KBM-7 (cell line): ENCODE results near the gene CAMSAP1.

Source experiments
- DNase-seq: peaks from one replicate; pipeline ENCODE4 v3.0.0-alpha.2; 2015
- in situ Hi-C: fragments of 300-500 bp; cut with MboI; formaldehyde crosslinking; loops from 2 replicates; pipeline ENCODE4 v1.14.3; 2020; ENCODE audit warnings: low sequenced_read_pairs, low pct_unique_long_range_greater_than_20kb, mixed read lengths

CAMSAP1 gene

GRCh38 chr9:135887585-135888050, 19.7 kb downstream of the CAMSAP1 start:
- in situ Hi-C loops, result no loop called here
- peak; percentile 94 for DNase-seq

GRCh38 chr9:135887021-135887507, 20.3 kb downstream of the CAMSAP1 start:
- in situ Hi-C loops, result no loop called here
- peak; percentile 93 for DNase-seq

GRCh38 chr9:135886147-135886981, 21.0 kb downstream of the CAMSAP1 start:
- no peak for DNase-seq
- in situ Hi-C loops, result no loop called here

- no peak for DNase-seq
- in situ Hi-C loops, result no loop called here
These were observed 22.1 kb downstream of the CAMSAP1 start for GRCh38 chr9:135885100-135885853.

GRCh38 chr9:135884328-135885035, 22.9 kb downstream of the CAMSAP1 start:
- in situ Hi-C loops, result no loop called here
- no peak for DNase-seq

GRCh38 chr9:135883410-135884089, 23.8 kb downstream of the CAMSAP1 start:
- in situ Hi-C loops, result no loop called here
- DNase-seq, result no peak

- DNase-seq, result no peak
- in situ Hi-C loops, result no loop called here
These were observed 25.3 kb downstream of the CAMSAP1 start for GRCh38 chr9:135882011-135882410.

GRCh38 chr9:135880438-135880837, 26.9 kb downstream of the CAMSAP1 start:
- no peak for DNase-seq
- in situ Hi-C loops, result no loop called here

GRCh38 chr9:135879619-135880018, 27.7 kb downstream of the CAMSAP1 start:
- in situ Hi-C loops, result no loop called here
- DNase-seq, result no peak

- DNase-seq, result no peak
- in situ Hi-C loops, result no loop called here
These were observed 28.1 kb downstream of the CAMSAP1 start for GRCh38 chr9:135879237-135879601.

- in situ Hi-C loops, result no loop called here
- DNase-seq, result no peak
These were observed 28.7 kb downstream of the CAMSAP1 start for GRCh38 chr9:135878528-135879236.

- no peak for DNase-seq
- in situ Hi-C loops, result no loop called here
These were observed 29.4 kb downstream of the CAMSAP1 start for GRCh38 chr9:135877791-135878527.

GRCh38 chr9:135876936-135877335, 30.4 kb downstream of the CAMSAP1 start:
- in situ Hi-C loops, result no loop called here

GRCh38 chr9:135874859-135875258, 32.5 kb downstream of the CAMSAP1 start:
- DNase-seq, result no peak
- in situ Hi-C loops, result no loop called here

More at GRCh38 chr9:135876936-135877335, 30.4 kb downstream of the CAMSAP1 start:
- no peak for DNase-seq

GRCh38 chr9:135869909-135870308, 37.4 kb downstream of the CAMSAP1 start:
- in situ Hi-C loops, result no loop called here
- no peak for DNase-seq

GRCh38 chr9:135865531-135865930, 41.8 kb downstream of the CAMSAP1 start:
- no peak for DNase-seq
- in situ Hi-C loops, result no loop called here

GRCh38 chr9:135864447-135865049, 42.8 kb downstream of the CAMSAP1 start:
- peak; percentile 58 for DNase-seq
- in situ Hi-C loops, result no loop called here
